Iris pigment epithelial cell (primary cell): ENCODE data around the gene RIPK4.
"Not testable (repeated sequence)": the region's sequence is repeated elsewhere in the genome, so short reads cannot be mapped to it uniquely, and the experiment has no call there.

Experiments
- DNase-seq: peaks from one replicate; pipeline ENCODE4 v3.0.0-alpha.2; 2011; ENCODE audit warnings: low read depth

The RIPK4 gene

GRCh38 chr21:41714299-41714865 is 52.5 kb downstream of the RIPK4 start:
- not testable (repeated sequence) for DNase-seq

GRCh38 chr21:41713495-41714281 is 53.2 kb downstream of the RIPK4 start:
- no peak for DNase-seq

GRCh38 chr21:41712730-41713129 is 54.1 kb downstream of the RIPK4 start:
- DNase-seq: no peak

GRCh38 chr21:41712201-41712600 is 54.7 kb downstream of the RIPK4 start:
- no peak for DNase-seq

GRCh38 chr21:41711416-41712007 is 55.3 kb downstream of the RIPK4 start:
- no peak for DNase-seq

GRCh38 chr21:41710823-41711160 is 56.1 kb downstream of the RIPK4 start:
- DNase-seq: no peak

GRCh38 chr21:41709965-41710822 is 56.7 kb downstream of the RIPK4 start:
- DNase-seq: no peak

- DNase-seq: no peak
Observed at GRCh38 chr21:41709166-41709565, 57.7 kb downstream of the RIPK4 start.

GRCh38 chr21:41707960-41708330 is 58.9 kb downstream of the RIPK4 start:
- no peak for DNase-seq

GRCh38 chr21:41707231-41707959 is 59.5 kb downstream of the RIPK4 start:
- DNase-seq: no peak

GRCh38 chr21:41706678-41707077 is 60.2 kb downstream of the RIPK4 start:
- peak; percentile 50 for DNase-seq

GRCh38 chr21:41706263-41706639 is 60.6 kb downstream of the RIPK4 start:
- no peak for DNase-seq

GRCh38 chr21:41705546-41706262 is 61.1 kb downstream of the RIPK4 start:
- no peak for DNase-seq

- no peak for DNase-seq
Observed at GRCh38 chr21:41703857-41704501, 62.9 kb downstream of the RIPK4 start.

- peak; percentile 8 for DNase-seq
Observed at GRCh38 chr21:41701749-41702148, 65.1 kb downstream of the RIPK4 start.

- no peak for DNase-seq
Observed at GRCh38 chr21:41699311-41699710, 67.5 kb downstream of the RIPK4 start.

GRCh38 chr21:41698071-41698470 is 68.8 kb downstream of the RIPK4 start:
- DNase-seq: no peak

- no peak for DNase-seq
Observed at GRCh38 chr21:41695513-41695912, 71.3 kb downstream of the RIPK4 start.

GRCh38 chr21:41694042-41694441 is 72.8 kb downstream of the RIPK4 start:
- DNase-seq: not testable (repeated sequence)

- DNase-seq: no peak
Observed at GRCh38 chr21:41692185-41692565, 74.7 kb downstream of the RIPK4 start.
